CMK (cell line): ENCODE results near the gene CUL7.
"Not testable (repeated sequence)": the region's sequence is repeated elsewhere in the genome, so short reads cannot be mapped to it uniquely, and the experiment has no call there.

ENCODE experiments used
- DNase-seq: peaks from one replicate; pipeline ENCODE4 v3.0.0-alpha.2; 2010; ENCODE audit warnings: low read depth

The CUL7 gene

GRCh38 chr6:43045371-43045930 is 8.2 kb downstream of the CUL7 start:
- no peak for DNase-seq

- no peak for DNase-seq
Observed at GRCh38 chr6:43043310-43043709, 10.3 kb downstream of the CUL7 start.

- DNase-seq: not testable (repeated sequence)
Observed at GRCh38 chr6:43041475-43041874, 12.2 kb downstream of the CUL7 start.

GRCh38 chr6:43040542-43041257 is 13.0 kb downstream of the CUL7 start:
- no peak for DNase-seq

DNA sequence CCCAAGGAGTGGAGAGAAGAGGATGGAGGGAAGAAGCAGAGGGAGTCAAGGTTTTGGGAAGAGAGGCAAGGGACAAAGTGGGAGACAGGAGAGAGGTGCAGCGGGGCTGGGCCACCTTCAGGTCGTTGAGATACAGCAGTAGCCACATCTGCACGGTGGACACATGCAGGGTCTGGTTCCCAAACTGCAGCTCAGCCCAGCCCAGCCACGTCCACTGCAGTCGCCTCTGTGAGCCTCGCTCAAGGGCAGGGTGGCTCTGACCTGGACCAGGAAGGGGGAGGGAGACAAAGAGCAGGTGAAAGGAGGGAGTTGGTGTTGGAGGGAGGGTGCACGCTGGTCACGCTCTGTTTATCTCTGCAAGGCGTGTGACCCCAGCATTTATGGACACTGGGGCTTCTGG is 14.9 kb downstream of the CUL7 start:
- DNase-seq: no peak

- no peak for DNase-seq
Observed at GRCh38 chr6:43037706-43038105, 15.9 kb downstream of the CUL7 start.

DNA sequence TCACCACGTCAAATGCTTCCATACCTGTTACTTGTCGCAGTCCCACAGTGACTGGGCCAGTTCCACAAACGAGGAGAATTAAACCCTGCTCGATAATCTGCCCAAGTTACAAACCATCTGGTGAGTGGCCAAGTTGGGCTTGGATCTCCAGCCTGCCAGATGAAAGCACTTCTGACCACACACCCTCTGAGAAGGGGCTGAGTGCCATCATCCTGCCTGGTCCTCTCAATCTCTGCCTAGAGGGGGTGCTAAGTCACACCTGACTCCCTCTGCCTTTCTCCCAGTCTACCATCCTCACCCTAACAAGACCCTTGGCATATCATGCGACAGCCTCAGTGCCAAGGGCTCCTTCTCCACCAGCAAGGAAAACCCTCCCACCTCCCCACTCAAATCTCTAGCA is 16.5 kb downstream of the CUL7 start:
- no peak for DNase-seq

- DNase-seq: no peak
Observed at GRCh38 chr6:43036712-43037111, 16.9 kb downstream of the CUL7 start.

DNA sequence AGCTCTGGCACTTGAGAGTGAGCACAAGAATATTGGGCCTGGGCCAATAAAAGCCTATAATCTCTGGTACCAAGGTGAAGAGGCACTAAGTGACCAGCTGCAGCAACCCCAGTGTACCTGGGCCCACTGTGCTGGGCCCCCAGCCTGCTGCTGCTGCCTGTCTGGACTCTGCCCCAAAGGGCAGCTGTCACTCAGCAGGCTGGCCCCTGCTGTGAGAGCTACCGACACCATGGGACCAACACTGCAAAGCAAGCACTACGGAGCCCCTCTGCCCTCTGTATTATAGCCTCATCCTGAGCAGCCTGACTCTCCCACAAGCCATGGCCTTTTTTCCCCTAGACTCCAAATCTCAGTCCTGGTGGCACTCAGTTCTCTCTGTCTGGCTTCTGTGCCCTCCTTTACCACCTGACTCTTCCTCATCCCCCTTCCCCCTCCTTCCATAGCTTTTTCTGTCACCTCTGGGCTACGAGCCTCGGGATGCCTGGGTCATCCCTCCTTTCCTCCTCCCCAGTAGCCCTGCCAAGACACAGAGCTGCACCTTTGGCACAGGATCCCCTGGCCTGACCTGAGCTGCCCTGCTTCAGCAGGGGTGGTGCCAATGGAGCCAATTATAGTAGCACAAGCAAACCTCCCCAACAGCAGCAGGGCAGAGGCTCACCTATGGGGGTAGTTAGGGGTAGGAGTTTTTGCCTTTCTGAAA is 18.0 kb downstream of the CUL7 start:
- DNase-seq: no peak

GRCh38 chr6:43034190-43034525 is 19.5 kb downstream of the CUL7 start:
- no peak for DNase-seq

- DNase-seq: no peak
Observed at GRCh38 chr6:43033496-43034189, 20.0 kb downstream of the CUL7 start.

DNA sequence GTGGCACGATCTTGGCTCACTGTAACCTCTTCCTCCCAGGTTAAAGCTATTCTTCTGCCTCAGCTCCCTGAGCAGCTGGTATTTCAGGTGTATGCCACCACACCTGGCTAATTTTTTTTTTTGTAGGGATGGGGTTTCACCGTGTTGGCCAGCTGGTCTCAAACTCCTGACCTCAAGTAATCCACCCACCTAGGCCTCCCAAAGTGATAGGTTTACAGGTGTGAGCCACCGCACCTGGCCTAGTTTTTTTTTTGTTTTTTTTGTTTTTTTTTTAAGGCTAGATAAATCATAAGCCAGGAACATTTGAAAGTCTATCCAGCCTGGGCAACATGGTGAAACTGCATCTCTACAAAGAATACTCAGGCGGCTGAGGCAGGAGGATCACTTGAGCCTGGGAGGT is 21.3 kb downstream of the CUL7 start:
- no peak for DNase-seq

GRCh38 chr6:43029120-43029519 is 24.5 kb downstream of the CUL7 start:
- DNase-seq: no peak

DNA sequence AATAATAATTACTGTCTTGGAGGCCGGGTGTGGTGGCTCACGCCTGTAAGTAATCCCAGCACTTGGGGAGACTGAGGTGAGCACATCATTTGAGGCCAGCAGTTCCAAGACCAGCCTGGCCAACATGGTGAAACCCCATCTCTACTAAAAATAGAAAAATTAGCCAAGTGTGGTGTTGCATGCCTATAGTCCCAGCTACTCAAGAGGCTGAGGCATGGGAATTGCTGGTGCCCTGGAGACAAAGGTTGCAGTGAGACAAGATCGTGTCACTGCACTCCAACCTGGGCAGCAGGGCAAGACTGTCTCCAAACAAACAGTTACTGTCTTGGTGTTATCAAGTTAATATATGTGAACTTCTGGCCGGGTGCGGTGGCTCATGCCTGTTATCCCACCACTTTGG is 27.3 kb downstream of the CUL7 start:
- DNase-seq: no peak

DNA sequence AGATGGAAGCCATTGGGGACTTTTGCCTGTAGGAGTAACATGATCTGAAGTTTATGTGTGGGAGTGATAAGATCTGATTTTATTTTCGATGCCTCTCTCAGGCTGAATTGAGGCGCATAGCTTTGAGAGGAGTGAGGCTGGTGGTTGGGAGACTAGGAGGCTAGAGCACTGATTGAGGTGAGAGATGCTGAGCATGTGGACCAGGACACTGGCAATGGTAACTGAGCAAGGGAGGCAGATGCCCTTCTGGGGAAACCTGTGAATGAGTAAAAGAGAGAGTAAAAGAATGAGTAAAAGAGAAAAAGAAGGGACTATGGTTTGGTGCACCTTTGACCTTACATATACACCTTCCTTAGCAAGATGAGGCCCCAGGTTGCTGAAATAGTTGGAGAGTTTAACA is 29.2 kb downstream of the CUL7 start:
- DNase-seq: no peak

DNA sequence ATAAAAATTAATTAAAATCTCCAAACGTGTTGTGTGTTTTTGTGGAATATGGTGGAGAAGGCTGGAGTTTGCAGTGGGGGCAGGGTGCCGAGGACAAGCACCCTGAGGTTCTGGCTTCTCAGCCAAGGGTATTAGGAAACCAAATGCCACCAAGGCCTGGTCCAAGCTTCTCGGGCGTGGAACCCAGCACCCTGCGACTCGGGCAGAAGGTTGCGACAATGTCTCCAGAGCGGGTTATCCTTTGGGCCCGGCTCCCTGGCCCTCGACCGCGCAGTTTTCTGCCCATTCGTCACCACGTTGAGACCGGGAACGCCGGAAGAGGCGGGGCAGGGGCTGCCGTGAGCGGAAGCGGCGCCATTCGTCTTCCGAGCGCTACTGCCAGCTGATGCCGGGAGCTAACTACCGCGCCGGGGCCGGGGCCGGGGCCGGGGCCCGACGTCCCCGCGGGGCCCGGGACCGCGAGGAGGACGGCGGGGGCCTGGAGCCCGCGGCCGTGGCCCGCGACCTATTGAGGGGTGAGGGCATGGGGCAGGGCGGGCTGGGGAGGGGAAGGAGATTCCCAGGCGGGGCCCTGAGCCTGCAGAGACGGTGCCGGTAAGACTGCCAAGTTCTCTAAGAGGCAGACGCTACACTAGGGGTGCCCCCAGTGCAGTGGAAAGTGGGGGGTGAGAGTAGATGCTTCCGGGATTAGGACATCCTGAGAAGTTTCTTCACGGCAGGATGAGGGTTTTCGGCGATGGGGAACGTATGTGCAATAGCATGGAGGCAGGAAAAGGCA is 32.2 kb downstream of the CUL7 start, which contains the start of gene RRP36:
RRP36 (plus strand) TSS at position 354 of the 778 bp plus-strand sequence; CDS start at position 386, 32 bp downstream.
- no peak for DNase-seq

GRCh38 chr6:43020847-43021246 is 32.8 kb downstream of the CUL7 start:
- DNase-seq: no peak

GRCh38 chr6:43020052-43020705 is 33.5 kb downstream of the CUL7 start:
- DNase-seq: no peak

- DNase-seq: no peak
Observed at GRCh38 chr6:43019152-43019551, 34.5 kb downstream of the CUL7 start.

DNA sequence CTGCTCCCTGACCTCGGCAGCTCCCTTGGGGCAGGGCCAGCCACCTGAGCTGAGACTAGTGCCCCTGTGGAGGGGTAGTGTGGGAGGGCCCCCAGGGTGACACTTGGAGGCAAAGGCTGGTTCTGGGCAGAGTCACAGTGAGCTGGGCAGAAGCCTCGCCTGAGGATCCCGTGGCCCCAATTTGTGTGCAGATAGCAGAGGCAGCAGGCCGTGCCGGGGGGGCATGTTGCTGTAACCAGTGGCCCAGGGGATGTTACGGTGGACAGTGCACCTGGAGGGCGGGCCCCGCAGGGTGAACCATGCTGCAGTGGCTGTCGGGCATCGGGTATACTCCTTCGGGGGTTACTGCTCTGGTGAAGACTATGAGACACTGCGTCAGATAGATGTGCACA is 36.7 kb downstream of the CUL7 start:
- DNase-seq: no peak

DNA sequence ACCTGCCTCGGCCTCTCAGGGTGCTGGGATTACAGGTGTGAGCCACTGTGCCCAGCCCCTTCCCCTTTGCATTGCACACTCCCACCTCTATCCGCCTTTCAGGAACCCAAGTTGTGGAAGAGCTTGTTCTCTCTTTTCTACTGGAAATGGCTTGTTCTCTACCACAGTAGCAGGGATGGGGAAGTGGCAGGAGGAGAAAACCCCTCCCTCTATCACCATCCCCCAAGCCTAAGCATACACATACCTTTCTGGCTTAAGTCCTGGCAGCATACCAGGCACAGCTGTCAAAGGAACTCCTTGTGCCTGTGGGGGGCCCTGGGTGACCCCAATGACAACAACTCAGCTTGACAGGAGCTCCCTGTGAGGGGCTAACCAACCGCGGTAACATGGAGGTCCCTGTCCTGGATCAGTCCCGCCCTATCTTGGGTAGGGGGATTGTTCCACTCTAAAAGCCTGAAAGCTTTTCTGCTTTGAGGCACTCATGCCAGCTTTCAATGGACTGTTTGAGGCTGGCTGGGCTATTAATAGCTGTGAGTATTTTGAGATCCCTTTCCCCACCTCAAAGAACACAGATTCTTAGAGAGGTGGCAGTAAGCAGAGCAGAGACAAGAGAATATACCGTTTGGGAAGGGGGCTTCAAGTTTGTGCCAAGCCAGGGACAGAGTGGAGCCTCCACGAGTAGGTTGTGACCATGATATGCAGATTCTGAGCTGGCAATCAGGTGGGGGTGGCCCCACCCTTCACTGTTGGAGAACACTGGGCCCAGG is 37.3 kb downstream of the CUL7 start:
- no peak for DNase-seq
